Uterus (tissue), 4 donors: Measurements from ENCODE around the gene MSI2. TPM values are rescaled to one million over a fixed set of nuclear protein-coding genes. Genes with fewer than 3 reads are reported as not detected.

Experiments
- DNase-seq, 2 donors: peaks; one replicate each; pipeline ENCODE4 v3.0.0-alpha.2; 2019 to 2020
- H3K27ac ChIP-seq, 2 donors: fragments of 200-600 bp; sonication (generic); 1 replicate in 1 of 2; 2 replicates in 1 of 2; pipeline ENCODE4 v1.5.1; 2016 to 2018
- H3K27me3 ChIP-seq, 2 donors: fragments of 200-600 bp; sonication (generic); one replicate each; pipeline ENCODE4 v1.5.1; 2018 to 2019; ENCODE audit warnings: control low read depth in 1 of 2
- H3K36me3 ChIP-seq, 2 donors: fragments of 200-600 bp; sonication (generic); one replicate each; pipeline ENCODE4 v1.5.1; 2019; ENCODE audit warnings: control low read depth in 1 of 2
- H3K4me1 ChIP-seq, 2 donors: fragments of 200-600 bp; sonication (generic); one replicate each; pipeline ENCODE4 v1.5.1; 2018 to 2019; ENCODE audit warnings: control low read depth in 1 of 2
- H3K4me3 ChIP-seq, 2 donors: fragments of 200-600 bp; sonication (generic); 1 replicate in 1 of 2; 2 replicates in 1 of 2; pipeline ENCODE4 v1.5.1; 2018 to 2019; ENCODE audit warnings: mild to moderate bottlenecking in 1 of 2
- H3K9me3 ChIP-seq, 2 donors: fragments of 200-600 bp; sonication (generic); one replicate each; pipeline ENCODE4 v1.5.1; 2019; ENCODE audit warnings: control low read depth in 1 of 2
- CTCF ChIP-seq, 4 experiments: fragments of 200-600 bp in 2 of 4; fragments of 450-650 bp in 2 of 4; sonication (generic) in 2 of 4; IDR thresholded peaks; one replicate each; pipeline ENCODE4 v1.5.1; 2016 to 2019; ENCODE audit warnings: antibody characterized with exemption in 4 of 4, mild to moderate bottlenecking in 2 of 4, moderate library complexity in 1 of 4
- POLR2A ChIP-seq, 2 donors: fragments of 450-650 bp; IDR thresholded peaks; one replicate each; pipeline ENCODE4 v1.6.1; 2016; ENCODE audit warnings: antibody characterized with exemption in 2 of 2, mild to moderate bottlenecking in 1 of 2, moderate library complexity in 1 of 2
- intact Hi-C: fragments of 100-400 bp; cut with DNase I; formaldehyde crosslinking; loops from one replicate; pipeline ENCODE4 v1.15.1; 2023; ENCODE audit warnings: low total_unique reads
- total RNA-seq, 4 donors: library from RNA; depleted of rRNA in 3 of 4; stranded (reverse); fragments of >200 nt in 3 of 4; gene quantifications; one replicate each; pipeline versions ENCODE4 v1.1.0 to v1.2.4, GENCODE V29; 2014 to 2023
- donor health status: DM: yes; HTN: yes; CAD: no.

The MSI2 gene
- total RNA-seq, 4 donors from 2014 or later = 13.2 to 60.8 (median 44.5) TPM

- Histone ChIP-seq H3K4me3 (no peak overlapping the region), H3K9me3 (no peaks in the 10 kb centered on the region), H3K4me1 (no peaks in the 10 kb centered on the region), H3K27me3 (no peaks in the 10 kb centered on the region), H3K27ac (no peak overlapping the region), H3K36me3 (no peaks in the 10 kb centered on the region)
- no peak for DNase-seq
- intact Hi-C loops = no loop called here
- TF ChIP-seq CTCF (IDR thresholded peaks at IDR 0.05) (no peak), POLR2A (IDR thresholded peaks at IDR 0.05) (no peak)
These were observed 380.8 kb downstream of the MSI2 start for GRCh38 chr17:57636985-57637665.

GRCh38 chr17:57637666-57638010 is 381.3 kb downstream of the MSI2 start:
- no peak overlapping the region for H3K27ac ChIP-seq
- H3K9me3 ChIP-seq = no peaks in the 10 kb centered on the region
- intact Hi-C loops = no loop called here
- H3K4me1 ChIP-seq = no peaks in the 10 kb centered on the region
- no peak for TF ChIP-seq POLR2A (IDR thresholded peaks at IDR 0.05)
- TF ChIP-seq CTCF (IDR thresholded peaks at IDR 0.05) = no peak
- H3K36me3 ChIP-seq = no peaks in the 10 kb centered on the region
- no peaks in the 10 kb centered on the region for H3K27me3 ChIP-seq
- DNase-seq = no peak
- H3K4me3 ChIP-seq = no peak overlapping the region

GRCh38 chr17:57638284-57638683 is 382.0 kb downstream of the MSI2 start:
- H3K9me3 ChIP-seq = no peaks in the 10 kb centered on the region
- H3K36me3 ChIP-seq = no peaks in the 10 kb centered on the region
- intact Hi-C loops = no loop called here
- H3K27me3 ChIP-seq = no peaks in the 10 kb centered on the region
- no peak for DNase-seq
- no peak overlapping the region for H3K4me3 ChIP-seq
- TF ChIP-seq POLR2A (IDR thresholded peaks at IDR 0.05) (no peak), CTCF (IDR thresholded peaks at IDR 0.05) (no peak)
- H3K4me1 ChIP-seq = no peaks in the 10 kb centered on the region
- no peak overlapping the region for H3K27ac ChIP-seq

- H3K4me1 ChIP-seq = no peaks in the 10 kb centered on the region
- intact Hi-C loops = no loop called here
- TF ChIP-seq CTCF (IDR thresholded peaks at IDR 0.05) (no peak), POLR2A (IDR thresholded peaks at IDR 0.05) (no peak)
These were observed 383.1 kb downstream of the MSI2 start for GRCh38 chr17:57639381-57639780.

GRCh38 chr17:57640079-57640478 is 383.8 kb downstream of the MSI2 start:
- TF ChIP-seq CTCF (IDR thresholded peaks at IDR 0.05) = no peak
- TF ChIP-seq POLR2A (IDR thresholded peaks at IDR 0.05) = no peak
- Histone ChIP-seq H3K27me3 (no peaks in the 10 kb centered on the region), H3K4me1 (no peaks in the 10 kb centered on the region), H3K9me3 (no peaks in the 10 kb centered on the region), H3K4me3 (no peak overlapping the region), H3K27ac (no peak overlapping the region), H3K36me3 (no peaks in the 10 kb centered on the region)
- no peak for DNase-seq
- intact Hi-C loops = no loop called here

More at GRCh38 chr17:57639381-57639780, 383.1 kb downstream of the MSI2 start:
- no peak overlapping the region for H3K4me3 ChIP-seq
- no peaks in the 10 kb centered on the region for H3K27me3 ChIP-seq
- no peaks in the 10 kb centered on the region for H3K9me3 ChIP-seq
- no peak for DNase-seq
- no peak overlapping the region for H3K27ac ChIP-seq
- no peaks in the 10 kb centered on the region for H3K36me3 ChIP-seq
